Stimulated activated CD4-positive, alpha-beta T cell treated with anti-CD3 and anti-CD28 coated beads, TNF-alpha, amount 100 ng/mL, for 48 hours (primary cell): ENCODE results near the gene SH3BP1.

Experiments used
- DNase-seq, 3 donors: peaks; one replicate each; pipeline ENCODE4 v3.0.0-alpha.2; 2020; ENCODE audit warnings: low read depth in 3 of 3

The SH3BP1 gene

GRCh38 chr22:37659066-37659896 lies 19.8 kb downstream of the SH3BP1 start:
- no peak for DNase-seq

GRCh38 chr22:37659897-37660708 lies 20.6 kb downstream of the SH3BP1 start:
- no peak for DNase-seq

GRCh38 chr22:37660709-37661045 lies 21.2 kb downstream of the SH3BP1 start:
- no peak for DNase-seq

GRCh38 chr22:37661160-37661924 lies 21.9 kb downstream of the SH3BP1 start:
- no peak for DNase-seq

GRCh38 chr22:37662039-37662438 lies 22.6 kb downstream of the SH3BP1 start:
- DNase-seq, result no peak

- DNase-seq, result no peak
These were observed 24.2 kb downstream of the SH3BP1 start for GRCh38 chr22:37663521-37664140.

- DNase-seq, result no peak
These were observed 25.0 kb downstream of the SH3BP1 start for GRCh38 chr22:37664249-37665101.

GRCh38 chr22:37665487-37665886 lies 26.0 kb downstream of the SH3BP1 start:
- DNase-seq, result no peak

GRCh38 chr22:37669586-37669985 lies 30.1 kb downstream of the SH3BP1 start:
- no peak for DNase-seq

- DNase-seq, result no peak
These were observed 32.9 kb downstream of the SH3BP1 start for GRCh38 chr22:37672206-37672919.

- DNase-seq, result no peak
These were observed 33.5 kb downstream of the SH3BP1 start for GRCh38 chr22:37672920-37673455.

GRCh38 chr22:37674248-37674647 lies 34.8 kb downstream of the SH3BP1 start:
- DNase-seq, result no peak

- peak in 2 of 3 donors; percentile 51 to 71 for DNase-seq
These were observed 35.8 kb downstream of the SH3BP1 start, which contains the start of gene LGALS1 for GRCh38 chr22:37674951-37675929. TSS of gene LGALS1 (plus strand) at chr22:37675636. CDS start at chr22:37675703, 67 bp downstream.

- no peak for DNase-seq
These were observed 36.7 kb downstream of the SH3BP1 start for GRCh38 chr22:37675930-37676735.

GRCh38 chr22:37676736-37677492 lies 37.4 kb downstream of the SH3BP1 start:
- peak; percentile 85 to 95 (median 90) for DNase-seq

- DNase-seq, result no peak
These were observed 38.1 kb downstream of the SH3BP1 start for GRCh38 chr22:37677493-37677974.

GRCh38 chr22:37678372-37678771 lies 38.9 kb downstream of the SH3BP1 start:
- no peak for DNase-seq
